Neuronal stem cell (in vitro differentiated cells): ENCODE results near the gene RER1.

Source experiments
- DNase-seq: peaks from one replicate; pipeline ENCODE4 v3.0.0-alpha.2; 2013; ENCODE audit warnings: low spot score
- H2AFZ ChIP-seq: one replicate; pipeline ENCODE4 v1.6.1; 2013; ENCODE audit warnings: mild to moderate bottlenecking, low read length, inconsistent platforms
- H2AK5ac ChIP-seq: 2 replicates; pipeline ENCODE4 v1.6.1; 2013; ENCODE audit warnings: low read depth, mild to moderate bottlenecking, inconsistent platforms, low read length, moderate library complexity, mixed read lengths
- H2BK120ac ChIP-seq: 2 replicates; pipeline ENCODE4 v1.6.1; 2013; ENCODE audit warnings: low read depth, mild to moderate bottlenecking, inconsistent platforms, low read length, moderate library complexity, mixed read lengths
- H2BK12ac ChIP-seq: one replicate; pipeline ENCODE4 v1.6.1; 2013; ENCODE audit warnings: low read length, inconsistent platforms
- H2BK15ac ChIP-seq: 2 replicates; pipeline ENCODE4 v1.6.1; 2013; ENCODE audit warnings: mild to moderate bottlenecking, low read length, inconsistent platforms, mixed read lengths
- H2BK5ac ChIP-seq: one replicate; pipeline ENCODE4 v1.6.1; 2013; ENCODE audit warnings: inconsistent platforms, mild to moderate bottlenecking, low read length, moderate library complexity
- H3K14ac ChIP-seq: one replicate; pipeline ENCODE4 v1.6.1; 2013; ENCODE audit warnings: low read length, inconsistent platforms
- H3K18ac ChIP-seq: 2 replicates; pipeline ENCODE4 v1.6.1; 2013; ENCODE audit warnings: low read length, inconsistent platforms
- H3K23ac ChIP-seq: 2 replicates; pipeline ENCODE4 v1.6.1; 2013; ENCODE audit warnings: low read depth, mild to moderate bottlenecking, mixed read lengths, low read length, inconsistent platforms; ENCODE audit not compliant: poor library complexity
- H3K27ac ChIP-seq: replicated peaks from 3 replicates; pipeline ENCODE4 v1.5.1; 2013; ENCODE audit warnings: low read length, inconsistent platforms
- H3K27me3 ChIP-seq, 3 experiments: 2 replicates each; pipeline ENCODE4 v1.6.1; 2013; ENCODE audit warnings: low read length in 3 of 3, mild to moderate bottlenecking in 2 of 3, inconsistent platforms in 1 of 3, low read depth in 1 of 3, mixed read lengths in 1 of 3, moderate library complexity in 1 of 3; ENCODE audit not compliant: control insufficient read depth in 3 of 3, insufficient read depth in 3 of 3
- H3K36me3 ChIP-seq, 2 donors: replicated peaks in 1 of 2; 2 replicates each; pipeline ENCODE4 v1.6.1; 2013; ENCODE audit warnings: low read length in 2 of 2; ENCODE audit not compliant: control insufficient read depth in 2 of 2, insufficient read depth in 2 of 2
- H3K4ac ChIP-seq: 2 replicates; pipeline ENCODE4 v1.6.1; 2013; ENCODE audit warnings: inconsistent platforms, mild to moderate bottlenecking, low read length, moderate library complexity
- H3K4me1 ChIP-seq, 2 donors: 1 replicate in 1 of 2; 2 replicates in 1 of 2; pipeline ENCODE4 v1.6.1; 2013; ENCODE audit warnings: low read length in 2 of 2, low read depth in 1 of 2; ENCODE audit not compliant: control insufficient read depth in 2 of 2, insufficient read depth in 1 of 2
- H3K4me2 ChIP-seq: one replicate; pipeline ENCODE4 v1.6.1; 2013; ENCODE audit warnings: mild to moderate bottlenecking, low read length, inconsistent platforms; ENCODE audit not compliant: insufficient read depth, poor library complexity, severe bottlenecking
- H3K4me3 ChIP-seq, 2 donors: 2 replicates each; pipeline ENCODE4 v1.5.1; 2013; ENCODE audit warnings: low read length in 2 of 2, mild to moderate bottlenecking in 2 of 2, inconsistent platforms in 1 of 2, moderate library complexity in 1 of 2
- H3K79me1 ChIP-seq: one replicate; pipeline ENCODE4 v1.6.1; 2013; ENCODE audit warnings: low read depth, mild to moderate bottlenecking, inconsistent platforms, low read length, moderate library complexity
- H3K9ac ChIP-seq: one replicate; pipeline ENCODE4 v1.6.1; 2013; ENCODE audit warnings: mild to moderate bottlenecking, low read depth, low read length, inconsistent platforms; ENCODE audit not compliant: poor library complexity
- H3K9me3 ChIP-seq, 2 donors: replicated peaks in 1 of 2; 2 replicates each; pipeline versions ENCODE3 to v1.6.1; 2013; ENCODE audit warnings: low read length in 2 of 2, mild to moderate bottlenecking in 2 of 2, inconsistent platforms in 1 of 2, low read depth in 1 of 2, mixed read lengths in 1 of 2, moderate library complexity in 1 of 2; ENCODE audit not compliant: control insufficient read depth in 2 of 2, insufficient read depth in 1 of 2
- H4K8ac ChIP-seq: one replicate; pipeline ENCODE4 v1.6.1; 2013; ENCODE audit warnings: low read depth, mild to moderate bottlenecking, inconsistent platforms, low read length, moderate library complexity
- H4K91ac ChIP-seq: one replicate; pipeline ENCODE4 v1.6.1; 2013; ENCODE audit warnings: low read length, low read depth, mild to moderate bottlenecking, inconsistent platforms; ENCODE audit not compliant: poor library complexity
- WGBS, 2 donors: extraction: QIAGEN DNeasy Blood & Tissue Kit; methylation state at CpG; one replicate each; pipeline ENCODE4 v1.1.7; 2013; ENCODE audit warnings: missing lambda C conversion rate in 2 of 2, mixed read lengths in 1 of 2; ENCODE audit not compliant: insufficient read length in 2 of 2, insufficient replicate concordance in 1 of 2; ENCODE audit errors: extremely low coverage in 2 of 2; 5-methylcytosine and 5-hydroxymethylcytosine counted together

RER1 gene

DNA sequence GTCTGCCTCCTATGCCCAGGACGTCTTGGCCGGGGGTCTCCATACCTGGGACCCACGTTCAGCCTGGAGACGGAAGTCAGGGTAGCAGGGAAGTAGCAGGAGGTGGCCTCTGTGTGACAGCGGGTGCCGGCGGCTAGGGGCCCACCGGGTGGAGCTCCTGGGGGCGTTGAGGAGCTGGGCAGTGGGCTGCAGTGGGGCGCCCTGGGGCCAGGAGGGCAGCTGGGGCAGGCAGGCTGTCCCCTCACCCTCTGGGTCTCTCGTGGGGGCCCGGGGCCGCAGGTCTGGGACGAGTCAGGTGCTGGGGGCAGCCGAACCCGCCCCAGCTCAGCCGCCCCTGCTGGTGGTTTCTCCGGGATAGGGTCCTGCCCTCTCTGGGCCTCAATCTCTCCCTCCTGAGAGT is 35.4 kb downstream of the RER1 start:
- H3K27me3 ChIP-seq = peaks cover 0 to 15% (median 2%) of the 10 kb centered on the region in 3 experiments
- H3K79me1 ChIP-seq = no peaks in the 10 kb centered on the region
- DNase-seq = no peak
- H2AK5ac ChIP-seq = peak overlapping the region; percentile 99
- peaks cover 16 to 17% of the 10 kb centered on the region in 2 donors for H3K4me1 ChIP-seq
- peak overlapping the region; percentile 96 for H2BK120ac ChIP-seq
- peak overlapping the region; percentile 73 for H2AFZ ChIP-seq
- peak overlapping the region; percentile 94 for H2BK5ac ChIP-seq
- peaks cover 5 to 10% of the 10 kb centered on the region in 2 donors for H3K9me3 ChIP-seq
- WGBS, 2 donors = no CpG with 5 or more reads among the region's 18 CpGs
- H4K8ac ChIP-seq = peak overlapping the region; percentile 92
- no peak overlapping the region for H3K27ac ChIP-seq
- peak overlapping the region; percentile 53 for H3K4ac ChIP-seq
- H2BK12ac ChIP-seq = peak overlapping the region; percentile 97
- no peak overlapping the region for H3K9ac ChIP-seq
- H3K4me3 ChIP-seq = no peak overlapping the region
- H3K14ac ChIP-seq = peak overlapping the region; percentile 56
- H3K36me3 ChIP-seq = no peaks in the 10 kb centered on the region
- peak overlapping the region; percentile 94 for H3K18ac ChIP-seq
- peak overlapping the region; percentile 100 for H2BK15ac ChIP-seq
- H3K23ac ChIP-seq = peak overlapping the region; percentile 93
- no peak overlapping the region for H3K4me2 ChIP-seq
- H4K91ac ChIP-seq = peak overlapping the region; percentile 72

DNA sequence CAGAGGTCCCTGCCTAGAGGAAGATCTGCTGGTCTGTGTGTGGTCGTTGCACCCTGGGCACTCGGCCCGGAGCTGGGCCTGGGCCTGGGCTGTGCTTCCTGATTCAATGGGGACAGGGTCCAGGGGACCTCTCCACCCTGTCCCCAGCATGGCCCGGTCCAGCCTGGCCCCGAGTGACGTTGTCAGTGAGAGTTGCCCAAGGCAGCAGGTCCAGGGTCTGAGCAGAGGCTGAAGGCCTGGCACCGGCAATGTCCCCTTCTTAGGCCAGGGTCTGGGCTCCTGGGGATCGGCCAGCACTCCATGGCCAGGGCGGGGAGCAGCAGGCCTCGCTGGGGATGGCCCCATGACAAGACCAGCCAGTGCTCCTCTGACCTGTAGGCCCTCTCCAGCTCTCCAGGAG is 36.3 kb downstream of the RER1 start:
- DNase-seq = no peak
- Histone ChIP-seq H3K27ac (no peak overlapping the region), H2BK12ac (peak overlapping the region; percentile 97), H2AK5ac (peak overlapping the region; percentile 99), H3K4me1 (peaks cover 25 to 26% of the 10 kb centered on the region in 2 donors), H3K36me3 (no peaks in the 10 kb centered on the region), H3K4me3 (no peak overlapping the region), H3K14ac (peak overlapping the region; percentile 56), H4K8ac (no peak overlapping the region), H2BK120ac (peak overlapping the region; percentile 96), H3K9ac (no peak overlapping the region), H2BK15ac (peak overlapping the region; percentile 100), H3K4me2 (no peak overlapping the region), H3K27me3 (peaks cover 0 to 21% (median 2%) of the 10 kb centered on the region in 3 experiments), H3K4ac (peak overlapping the region; percentile 17), H3K23ac (peak overlapping the region; percentile 65), H3K9me3 (peaks cover 5 to 10% of the 10 kb centered on the region in 2 donors), H2BK5ac (peak overlapping the region; percentile 94), H3K79me1 (no peaks in the 10 kb centered on the region), H4K91ac (peak overlapping the region; percentile 85), H3K18ac (no peak overlapping the region), H2AFZ (no peak overlapping the region)
- WGBS, 2 donors = no CpG with 5 or more reads among the region's 10 CpGs

DNA sequence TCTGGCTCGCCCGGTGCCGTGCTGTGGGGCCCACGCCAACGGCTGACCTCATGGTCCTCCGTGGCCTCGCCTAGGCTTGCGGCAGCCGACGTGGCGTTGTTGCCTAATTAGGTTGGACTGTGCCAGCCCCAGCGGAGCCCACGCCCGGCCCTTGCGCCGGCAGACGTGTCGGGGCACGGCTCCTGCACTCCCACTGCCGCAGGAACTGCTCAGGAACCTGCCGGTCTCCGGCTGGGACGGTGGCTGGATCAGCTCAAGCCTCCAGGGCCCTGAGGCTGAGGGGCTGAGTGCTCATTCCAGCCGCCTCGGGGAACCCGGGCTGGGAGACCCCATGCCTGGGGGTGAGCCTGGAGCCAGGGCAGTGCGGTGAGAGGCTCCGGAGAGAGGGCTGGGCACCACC is 36.8 kb downstream of the RER1 start:
- H2BK15ac ChIP-seq = peak overlapping the region; percentile 100
- peaks cover 29% of the 10 kb centered on the region in 2 donors for H3K4me1 ChIP-seq
- peaks cover 3 to 6% of the 10 kb centered on the region in 2 donors for H3K9me3 ChIP-seq
- H3K4me2 ChIP-seq = no peak overlapping the region
- H2BK12ac ChIP-seq = peak overlapping the region; percentile 97
- H3K36me3 ChIP-seq = no peaks in the 10 kb centered on the region
- no CpG with 5 or more reads among the region's 28 CpGs for WGBS, 2 donors
- H3K23ac ChIP-seq = peak overlapping the region; percentile 65
- no peak for DNase-seq
- H2AFZ ChIP-seq = no peak overlapping the region
- H3K14ac ChIP-seq = peak overlapping the region; percentile 56
- no peak overlapping the region for H3K27ac ChIP-seq
- H4K91ac ChIP-seq = peak overlapping the region; percentile 85
- H3K4me3 ChIP-seq = peak overlapping the region in 1 of 2 donors; percentile 37
- no peak overlapping the region for H3K9ac ChIP-seq
- H2BK5ac ChIP-seq = peak overlapping the region; percentile 66
- peak overlapping the region; percentile 99 for H2AK5ac ChIP-seq
- peak overlapping the region; percentile 96 for H2BK120ac ChIP-seq
- no peak overlapping the region for H4K8ac ChIP-seq
- peaks cover 0 to 27% (median 2%) of the 10 kb centered on the region in 3 experiments for H3K27me3 ChIP-seq
- peak overlapping the region; percentile 17 for H3K4ac ChIP-seq
- peak overlapping the region; percentile 71 for H3K18ac ChIP-seq
- no peaks in the 10 kb centered on the region for H3K79me1 ChIP-seq

DNA sequence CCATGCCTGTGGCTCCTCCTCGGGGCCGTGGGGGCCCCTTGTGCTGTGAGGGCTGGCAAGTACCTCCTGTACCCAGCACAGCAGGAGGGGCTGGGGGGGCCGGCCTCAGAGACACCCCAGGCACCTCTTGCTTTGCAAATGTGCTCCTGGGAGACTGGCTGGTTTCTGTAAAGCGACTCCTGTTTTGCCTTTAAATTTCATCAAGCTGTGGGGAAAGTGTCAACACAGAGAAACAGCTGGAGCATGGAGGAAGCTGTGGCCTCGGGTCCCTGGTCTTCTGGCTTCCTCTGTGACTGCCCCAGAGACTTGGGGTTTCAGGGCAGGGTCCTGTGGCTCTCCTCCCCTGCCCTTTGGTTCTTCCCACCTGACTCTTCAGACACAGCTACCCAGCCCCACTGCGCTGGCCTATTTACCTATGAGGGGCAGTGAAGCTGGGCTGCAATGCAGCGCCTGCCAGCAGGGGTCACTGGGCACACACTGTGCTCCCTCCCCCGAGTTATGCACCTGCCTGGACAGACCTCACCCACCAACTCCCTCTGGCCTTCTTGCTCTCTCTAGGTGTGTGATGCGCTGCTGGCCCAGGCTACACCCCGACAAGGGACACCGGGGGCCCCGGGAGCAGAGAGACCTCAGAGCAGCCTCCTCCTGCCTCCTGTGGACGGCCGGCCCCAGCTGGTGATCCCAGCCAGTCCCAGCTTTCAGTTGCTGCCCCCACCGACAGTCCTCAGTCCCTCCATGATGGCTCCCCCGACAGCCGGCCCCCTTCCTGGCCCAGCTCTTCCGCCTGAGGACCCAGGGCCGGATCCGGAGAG is 38.3 kb downstream of the RER1 start:
- no peak overlapping the region for H2AFZ ChIP-seq
- H3K4me2 ChIP-seq = no peak overlapping the region
- H4K91ac ChIP-seq = no peak overlapping the region
- no peak overlapping the region for H3K27ac ChIP-seq
- peak overlapping the region; percentile 64 for H3K18ac ChIP-seq
- H3K14ac ChIP-seq = peak overlapping the region; percentile 27
- H2BK5ac ChIP-seq = peak overlapping the region; percentile 63
- peaks cover 29% of the 10 kb centered on the region in 2 donors for H3K4me1 ChIP-seq
- H3K36me3 ChIP-seq = no peaks in the 10 kb centered on the region
- peaks cover 3 to 5% of the 10 kb centered on the region in 2 donors for H3K9me3 ChIP-seq
- peak overlapping the region; percentile 94 for H2AK5ac ChIP-seq
- H3K9ac ChIP-seq = no peak overlapping the region
- H3K23ac ChIP-seq = peak overlapping the region; percentile 87
- no peak overlapping the region for H3K4me3 ChIP-seq
- peaks cover 0 to 42% (median 2%) of the 10 kb centered on the region in 3 experiments for H3K27me3 ChIP-seq
- no peaks in the 10 kb centered on the region for H3K79me1 ChIP-seq
- H4K8ac ChIP-seq = no peak overlapping the region
- no CpG with 5 or more reads among the region's 20 CpGs for WGBS, 2 donors
- peak overlapping the region; percentile 100 for H2BK15ac ChIP-seq
- DNase-seq = no peak
- peak overlapping the region; percentile 88 for H2BK12ac ChIP-seq
- no peak overlapping the region for H3K4ac ChIP-seq
- H2BK120ac ChIP-seq = no peak overlapping the region
